HG03342 (cell line): ENCODE data around the gene ACER1.

Experiments
- ATAC-seq: cut with Tn5 transposase; IDR thresholded peaks from one replicate; pipeline ENCODE4 v1.9.1; 2021; ENCODE audit warnings: mild to moderate bottlenecking, moderate library complexity; ENCODE audit not compliant: unreplicated experiment

The ACER1 gene

DNA sequence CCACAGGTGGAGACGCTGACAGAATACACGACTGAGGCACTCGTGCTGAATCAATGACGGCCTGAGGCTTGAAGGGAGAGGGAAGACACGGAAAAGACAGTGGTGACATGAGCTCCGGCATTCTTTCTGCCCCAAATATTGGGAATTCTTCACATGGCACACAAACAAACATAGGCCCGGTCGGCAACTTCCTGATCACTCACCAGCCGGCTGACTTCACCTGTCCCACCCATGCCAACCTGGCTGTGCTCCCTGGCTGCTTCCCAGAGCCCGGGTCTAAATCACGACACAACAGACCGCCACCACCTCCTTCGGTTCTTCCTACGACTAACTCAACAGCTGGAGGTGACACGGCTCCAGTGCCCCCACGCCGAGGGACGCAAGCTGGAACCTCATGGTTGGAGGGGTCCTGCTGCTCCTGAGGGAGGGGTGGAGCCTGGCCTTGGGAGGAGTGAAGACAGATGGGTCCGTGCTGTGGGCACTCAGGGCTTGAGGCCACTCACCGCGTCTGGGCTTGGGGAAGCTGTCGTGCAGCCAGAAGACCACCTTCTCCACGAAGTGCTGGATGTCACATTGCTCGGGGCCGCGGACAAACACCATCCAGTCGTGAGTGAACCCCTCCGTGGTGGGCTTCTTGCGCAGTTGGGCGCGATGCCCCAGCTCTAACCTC is 63.2 kb downstream of the ACER1 start:
- ATAC-seq, result no peak

GRCh38 chr19:6269101-6269886 is 64.1 kb downstream of the ACER1 start:
- ATAC-seq, result no peak

GRCh38 chr19:6268382-6268771 is 65.0 kb downstream of the ACER1 start:
- no peak for ATAC-seq

DNA sequence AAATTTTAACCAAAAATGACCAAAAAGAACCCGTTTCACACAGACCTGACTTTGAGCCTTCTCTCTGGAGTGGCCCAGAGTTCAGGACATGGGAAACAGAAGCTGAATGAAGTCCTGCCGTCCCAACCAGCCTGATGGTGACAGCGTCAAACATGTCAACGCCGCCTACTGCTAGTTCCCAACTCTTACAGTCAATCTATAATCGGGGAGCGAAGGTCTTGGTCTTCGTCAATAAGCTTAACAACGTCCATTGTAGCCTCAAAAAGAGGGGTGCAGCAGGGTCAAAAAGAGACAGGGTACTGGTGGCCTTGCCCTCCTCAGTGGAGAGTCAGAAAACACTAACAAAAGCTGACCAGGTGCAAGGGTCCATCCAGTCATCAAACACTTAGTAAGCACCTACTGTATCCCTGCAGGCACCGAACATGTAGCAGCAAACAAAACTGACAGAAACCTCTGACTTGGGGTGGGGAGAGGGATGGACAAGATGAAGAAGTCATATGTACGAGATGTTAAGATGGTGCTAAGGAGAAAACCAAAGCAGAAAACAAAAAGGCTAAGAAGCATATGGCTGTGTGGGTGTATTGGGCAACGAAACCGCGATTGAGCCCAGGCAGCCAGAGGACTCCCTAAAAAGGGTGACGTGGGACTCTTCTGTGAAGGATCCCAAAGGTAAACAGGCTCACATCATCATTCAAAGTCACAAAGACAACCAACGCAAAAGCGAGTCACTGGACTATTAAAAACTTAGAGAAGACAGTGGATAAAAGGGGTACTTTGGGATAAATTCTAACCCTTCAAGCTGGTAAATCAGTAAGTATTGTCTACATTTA is 65.6 kb downstream of the ACER1 start:
- no peak for ATAC-seq

DNA sequence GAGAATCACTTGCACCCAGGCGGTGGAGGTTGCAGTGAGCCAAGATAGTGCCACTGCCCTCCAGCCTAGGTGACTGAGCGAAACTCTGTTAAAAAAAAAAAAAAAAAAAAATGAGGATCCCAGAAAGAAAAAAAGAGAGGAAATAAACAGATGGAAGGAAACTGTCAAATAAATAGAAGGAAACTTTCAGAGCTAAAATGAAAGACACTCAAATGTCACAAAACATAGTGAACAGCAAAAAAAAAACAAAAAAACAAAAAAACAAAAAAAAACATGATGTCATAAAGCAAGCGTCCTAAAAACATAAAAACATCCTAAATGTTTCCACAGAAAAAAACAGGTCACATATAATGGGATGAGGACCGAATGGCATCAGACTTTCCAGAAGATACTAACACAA is 68.6 kb downstream of the ACER1 start:
- no peak for ATAC-seq

- no peak for ATAC-seq
Observed at GRCh38 chr19:6263735-6264444, 69.5 kb downstream of the ACER1 start.

- ATAC-seq, result no peak
Observed at GRCh38 chr19:6263306-6263705, 70.1 kb downstream of the ACER1 start.

DNA sequence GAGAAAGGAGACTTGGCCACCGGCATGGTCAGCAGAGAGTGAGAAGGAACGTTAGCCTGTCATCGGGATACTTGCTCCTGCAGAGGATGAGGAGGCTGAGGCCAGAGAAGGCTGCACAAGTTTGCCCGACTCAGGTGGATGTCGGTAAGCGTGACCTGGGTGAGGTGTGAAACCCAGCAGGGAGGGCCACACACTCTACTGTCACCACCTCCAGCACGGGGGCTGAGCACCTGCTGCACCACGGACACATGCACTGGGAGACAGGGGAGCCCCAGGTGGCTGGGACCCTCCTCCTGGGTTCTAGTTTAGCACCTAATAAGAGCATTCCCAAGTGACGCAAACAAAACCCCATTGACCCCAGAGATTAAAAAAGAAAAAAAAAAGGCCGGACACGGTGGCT is 70.9 kb downstream of the ACER1 start:
- no peak for ATAC-seq

DNA sequence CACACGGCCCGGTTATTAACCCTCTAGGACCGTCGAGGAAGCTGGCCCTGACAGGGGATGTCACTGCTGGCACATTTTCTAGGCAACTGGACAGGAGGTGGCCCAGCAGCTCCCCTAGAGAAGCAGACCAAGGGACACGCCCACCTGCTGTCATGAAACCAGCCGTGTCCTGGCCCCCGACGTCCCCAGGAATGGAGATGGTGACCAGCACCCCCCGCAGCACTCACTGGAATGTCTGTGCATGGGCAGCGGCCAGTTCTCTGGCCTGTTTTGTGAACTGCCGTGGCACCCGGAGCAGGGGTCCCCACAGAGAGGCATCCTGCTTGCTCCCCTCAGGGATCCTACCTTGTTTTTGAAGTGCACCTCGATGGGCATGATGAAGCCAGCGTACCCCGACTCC is 71.5 kb downstream of the ACER1 start:
- no peak for ATAC-seq

DNA sequence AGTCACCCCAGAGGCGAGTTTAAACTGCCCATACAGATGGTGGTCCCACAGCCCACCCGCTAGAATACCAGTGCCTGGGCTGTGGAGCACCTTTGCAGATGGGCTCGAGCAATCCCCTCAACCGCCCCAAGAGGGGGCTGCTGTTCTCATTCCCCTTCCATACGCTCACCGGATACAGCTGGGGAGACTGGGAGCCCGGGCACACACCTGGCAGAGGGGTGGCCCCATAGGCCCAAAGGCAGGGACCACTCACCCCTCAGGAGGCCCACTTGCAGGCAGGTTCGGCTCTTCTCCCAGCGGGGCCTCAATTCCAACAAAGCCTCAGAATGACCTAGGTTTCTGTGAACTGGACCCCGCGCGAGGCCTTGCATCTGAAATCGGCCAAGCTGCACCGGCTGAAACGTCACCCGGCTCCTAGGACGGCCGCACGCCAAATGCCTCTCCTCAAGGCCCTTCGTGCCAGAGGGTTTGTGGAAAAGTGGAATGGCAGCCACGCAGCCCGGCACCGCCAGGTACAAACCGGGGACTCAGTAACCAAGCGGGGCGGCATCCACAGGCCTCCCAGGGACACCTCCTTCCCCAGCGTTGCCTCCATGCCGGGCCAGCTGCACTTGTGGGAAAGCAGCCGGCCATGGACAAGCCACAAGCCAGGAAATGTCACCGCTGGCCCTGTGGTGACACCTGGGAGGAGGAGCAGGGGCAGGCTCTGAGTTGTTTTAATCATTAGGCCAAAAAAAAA is 72.3 kb downstream of the ACER1 start:
- ATAC-seq, result no peak

- ATAC-seq, result no peak
Observed at GRCh38 chr19:6260376-6260775, 73.0 kb downstream of the ACER1 start.

- no peak for ATAC-seq
Observed at GRCh38 chr19:6259312-6259861, 74.0 kb downstream of the ACER1 start.

- no peak for ATAC-seq
Observed at GRCh38 chr19:6258812-6259311, 74.5 kb downstream of the ACER1 start.
